NCI-H128 (cell line): ENCODE measurements around the gene CLMP.
"Not testable (repeated sequence)": the region's sequence is repeated elsewhere in the genome, so short reads cannot be mapped to it uniquely, and the experiment has no call there.

Experiments
- DNase-seq: peaks from one replicate; lab custom pipeline; 2025; ENCODE audit not compliant: unreplicated experiment; lab: John Stamatoyannopoulos, UW

Gene CLMP

DNA sequence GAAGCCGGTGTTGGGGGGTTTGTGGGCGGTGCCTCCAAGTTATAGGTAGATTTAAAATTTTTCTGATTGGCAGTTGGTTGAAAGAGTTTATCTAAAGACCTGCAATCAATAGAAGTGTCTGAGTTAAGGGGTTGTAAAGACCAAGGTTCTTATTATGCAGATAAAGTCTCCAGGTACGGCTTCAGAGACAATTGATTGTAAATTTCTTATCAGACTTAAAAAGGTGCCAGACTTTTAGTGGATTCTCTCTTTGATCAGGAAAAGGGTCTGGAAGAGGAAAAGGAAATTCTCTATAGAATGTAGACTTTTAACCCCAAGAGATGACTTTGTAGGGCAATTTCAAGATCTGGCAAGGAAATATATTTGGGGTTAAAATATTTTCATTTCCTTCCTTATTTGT lies 25.2 kb downstream of the CLMP start:
- DNase-seq = no peak

DNA sequence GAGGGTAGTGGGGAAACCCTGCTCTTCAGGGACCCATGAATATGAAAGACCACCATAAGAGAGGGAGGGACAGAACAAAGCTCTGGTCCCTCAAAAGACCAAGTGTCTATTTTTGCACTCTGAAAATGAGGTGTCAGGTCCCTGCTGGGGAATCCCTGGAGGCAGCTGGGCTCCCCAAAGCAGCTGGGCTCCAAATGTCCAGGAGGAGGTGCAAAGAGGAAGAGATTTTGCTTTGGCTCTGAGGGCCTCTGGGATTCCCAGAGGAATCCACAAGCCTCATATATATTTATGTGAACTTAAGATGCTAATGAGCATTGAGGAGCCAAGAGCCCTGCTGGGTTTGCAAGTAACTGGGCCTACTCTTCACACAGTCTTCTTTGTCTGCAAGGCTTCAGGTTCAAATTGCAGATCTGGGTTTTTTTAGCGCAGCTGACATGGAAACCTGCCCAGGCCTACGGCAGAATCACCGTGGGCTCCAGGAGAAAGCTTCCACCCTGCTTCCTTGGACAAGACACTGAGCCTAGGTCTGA lies 26.0 kb downstream of the CLMP start:
- no peak for DNase-seq

DNA sequence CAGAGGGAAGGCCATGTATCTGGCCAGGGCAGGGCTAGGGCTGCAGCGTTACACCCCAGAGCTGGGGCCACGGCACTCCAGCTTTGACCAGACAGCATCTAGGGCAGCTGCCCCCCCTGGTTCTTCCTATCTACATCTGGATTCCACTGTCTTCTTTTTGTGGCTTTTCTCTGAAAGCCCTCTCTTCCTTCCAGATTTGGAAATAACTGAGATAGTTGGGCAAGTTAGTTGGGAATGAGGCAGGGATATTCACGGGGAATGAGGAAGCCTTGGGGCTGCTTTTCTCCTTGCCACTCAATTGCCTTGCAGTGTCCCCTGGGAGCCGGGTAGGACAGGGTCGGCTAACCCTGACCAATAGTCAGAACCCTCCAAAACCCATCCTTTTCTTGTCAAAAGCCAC lies 26.8 kb downstream of the CLMP start:
- no peak for DNase-seq

DNA sequence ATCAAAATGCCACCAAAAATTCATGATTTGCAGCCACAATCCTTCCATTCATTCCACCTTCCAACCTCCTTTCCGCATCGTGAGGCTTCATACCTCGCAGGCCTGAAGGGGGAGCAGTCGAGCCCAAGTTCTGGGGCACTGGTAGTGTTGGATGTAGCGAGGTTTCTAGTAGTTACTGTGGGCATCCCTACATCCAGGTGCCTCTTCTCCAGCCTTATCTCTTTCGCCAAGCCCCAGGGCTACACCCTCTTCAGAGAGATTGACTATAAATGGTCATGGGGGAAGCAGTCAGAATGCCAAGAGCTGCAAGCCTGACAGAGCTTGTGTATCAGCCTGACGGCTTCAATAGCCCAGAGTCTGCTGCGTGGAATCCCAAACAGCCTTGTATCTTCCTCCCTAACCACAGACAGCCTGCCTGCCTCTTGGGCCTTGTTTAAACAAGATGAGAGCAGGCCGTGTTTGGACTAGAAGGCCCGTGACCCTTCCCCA lies 28.9 kb downstream of the CLMP start:
- DNase-seq = no peak

DNA sequence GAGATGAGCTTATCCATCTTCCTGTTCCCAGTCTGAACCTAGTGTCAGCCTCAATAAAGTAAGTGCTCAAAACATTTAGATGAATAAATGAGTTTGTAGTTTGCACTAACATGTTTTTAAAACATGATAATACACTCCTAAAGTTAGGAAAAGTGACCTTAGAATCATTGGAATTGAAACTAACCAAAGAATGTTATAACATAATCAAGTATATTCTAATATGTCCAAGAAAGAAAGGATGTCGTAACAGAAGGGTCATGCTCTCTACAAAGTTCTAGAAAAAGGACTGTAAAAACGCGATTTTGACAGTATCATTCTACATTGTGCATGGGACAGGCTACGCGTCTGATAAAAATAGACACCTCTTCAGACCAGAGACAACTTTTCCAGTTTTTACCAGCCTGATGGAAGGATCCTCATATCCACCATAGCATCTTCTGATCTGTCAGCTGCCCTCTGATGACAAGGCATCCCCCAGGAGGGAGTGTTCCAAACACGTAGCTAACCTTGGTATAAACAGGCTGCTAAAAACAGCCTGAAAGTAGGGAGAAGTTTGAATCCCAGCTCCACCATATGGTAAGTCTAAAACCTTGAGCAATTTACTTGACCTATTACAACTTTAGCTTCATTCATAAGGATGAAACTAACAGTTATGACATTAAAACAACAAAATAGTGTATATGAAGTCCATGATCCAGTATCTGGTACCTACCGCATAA lies 30.2 kb downstream of the CLMP start:
- DNase-seq = no peak

DNA sequence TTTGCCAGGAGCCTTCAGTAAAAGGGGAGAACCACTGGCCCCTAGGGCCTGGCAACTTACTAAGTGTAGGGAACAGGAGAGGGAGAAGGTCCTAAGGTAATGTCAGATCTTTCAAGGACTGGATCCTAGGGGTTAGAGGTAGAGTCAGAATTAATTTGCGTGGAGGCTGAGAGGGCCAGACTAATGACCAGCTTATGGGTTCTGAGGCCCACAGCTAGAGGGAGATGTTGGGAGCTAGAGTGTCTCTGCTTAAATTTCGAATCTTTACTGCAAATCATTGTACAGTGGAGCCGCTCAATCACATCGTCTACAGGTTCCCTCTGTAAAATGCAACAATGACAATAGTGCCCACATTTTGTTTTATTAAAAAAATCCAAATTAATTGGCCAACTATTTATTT lies 31.4 kb downstream of the CLMP start:
- DNase-seq = no peak

DNA sequence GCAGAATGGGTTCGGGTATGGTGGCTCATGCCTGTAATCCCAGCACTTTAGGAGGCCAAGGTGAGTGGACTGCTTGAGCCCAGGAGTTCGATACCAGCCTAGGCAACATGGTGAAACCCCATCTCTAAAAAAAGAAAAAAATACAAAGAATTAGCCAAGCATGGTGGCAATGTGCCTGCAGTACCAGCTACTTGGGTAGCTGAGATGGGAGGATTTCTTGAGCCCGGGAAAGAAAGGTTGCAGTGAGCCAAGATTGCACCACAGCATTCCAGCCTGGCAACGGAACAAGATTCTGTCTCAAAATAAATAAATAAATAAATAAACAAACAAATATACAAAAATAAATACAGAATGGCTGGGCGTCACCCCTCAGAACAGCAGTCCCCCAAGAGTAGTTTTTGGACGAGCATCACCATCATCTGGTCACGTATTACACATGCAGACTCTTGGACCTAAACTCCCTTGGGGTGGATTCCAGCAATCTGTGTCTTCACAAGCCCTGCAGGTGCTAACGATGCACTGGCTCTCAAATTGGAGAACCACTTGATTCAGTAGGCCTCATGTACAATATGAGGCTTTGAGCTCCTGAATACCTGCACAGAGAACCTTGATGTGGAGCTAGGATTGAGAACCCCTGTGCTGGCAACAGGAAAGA lies 33.5 kb downstream of the CLMP start:
- no peak for DNase-seq

DNA sequence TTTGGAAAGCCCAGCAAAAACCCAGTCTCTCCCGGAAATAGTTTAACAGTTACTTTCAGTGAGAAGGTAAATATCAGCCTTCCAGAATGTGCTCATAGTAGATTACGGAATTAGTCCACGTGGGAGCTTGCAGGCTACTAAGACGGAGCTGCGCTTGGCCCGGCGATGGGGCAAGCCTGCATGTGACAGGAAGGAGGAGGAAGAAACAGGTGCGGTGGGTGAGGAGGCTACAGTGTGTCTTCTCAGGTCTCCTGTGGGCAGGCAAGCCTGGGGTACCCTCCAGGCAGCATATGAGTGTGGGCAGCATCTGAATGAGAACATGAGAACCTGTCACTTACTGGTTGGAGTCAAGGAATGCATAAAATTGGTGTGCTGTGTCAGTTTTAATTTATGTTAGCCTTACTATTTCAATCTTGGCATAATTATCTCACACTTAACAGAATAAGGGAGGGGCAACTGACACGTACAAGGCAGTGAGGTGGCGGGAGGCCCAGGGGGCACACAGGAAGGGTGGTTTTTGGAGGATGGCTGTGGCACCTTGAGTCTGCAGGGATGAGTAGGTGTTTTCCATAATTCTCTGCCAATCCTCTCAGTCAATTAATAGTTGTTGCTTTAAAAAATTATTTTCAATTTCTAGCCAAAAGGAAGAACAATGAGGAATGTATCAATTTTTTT lies 35.7 kb downstream of the CLMP start:
- DNase-seq = no peak

DNA sequence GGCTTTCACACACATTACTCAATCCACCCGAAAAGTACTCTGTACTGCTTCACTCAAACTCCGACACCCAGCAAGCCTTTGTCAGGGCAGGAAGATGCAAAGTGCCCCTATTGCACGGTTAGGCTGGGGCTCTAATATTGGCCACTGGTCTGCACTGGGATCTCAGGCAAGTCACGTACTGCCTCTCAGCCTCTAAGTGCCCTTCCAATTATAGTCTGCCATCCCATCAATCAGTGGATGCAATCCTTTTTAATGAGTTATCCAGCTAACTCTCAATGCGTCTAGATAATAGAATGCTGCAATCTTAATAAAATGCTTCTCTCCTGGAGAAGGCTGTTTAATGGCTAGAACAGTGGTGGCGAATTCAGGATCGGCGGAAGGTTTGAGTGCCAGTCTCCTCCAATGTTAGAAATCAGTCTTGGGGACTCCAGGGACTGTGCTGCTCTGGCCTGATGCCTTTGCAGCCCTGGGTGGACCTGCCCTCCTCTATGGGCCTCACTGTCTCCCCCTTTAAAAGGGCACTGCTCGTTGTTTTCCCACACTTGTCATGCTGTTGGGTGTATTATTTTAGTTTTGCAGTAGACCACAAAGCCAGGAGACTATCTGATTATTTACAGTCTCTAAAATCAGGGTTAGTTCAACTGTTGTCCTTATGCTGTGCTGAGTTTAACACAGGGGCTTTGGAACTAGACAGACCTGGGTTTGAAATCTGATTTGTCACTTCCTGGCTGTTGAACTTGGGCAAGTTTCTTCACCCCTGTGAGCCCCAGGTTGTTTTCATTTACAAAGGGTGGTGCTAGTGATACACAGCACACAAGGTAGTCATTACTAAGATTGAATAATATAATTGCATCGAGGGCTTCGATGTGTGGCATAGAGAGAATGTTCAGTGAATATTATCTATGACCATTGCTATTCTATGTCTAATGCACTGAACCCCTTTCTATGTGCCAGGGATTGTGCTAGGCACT lies 36.7 kb downstream of the CLMP start:
- DNase-seq = no peak

DNA sequence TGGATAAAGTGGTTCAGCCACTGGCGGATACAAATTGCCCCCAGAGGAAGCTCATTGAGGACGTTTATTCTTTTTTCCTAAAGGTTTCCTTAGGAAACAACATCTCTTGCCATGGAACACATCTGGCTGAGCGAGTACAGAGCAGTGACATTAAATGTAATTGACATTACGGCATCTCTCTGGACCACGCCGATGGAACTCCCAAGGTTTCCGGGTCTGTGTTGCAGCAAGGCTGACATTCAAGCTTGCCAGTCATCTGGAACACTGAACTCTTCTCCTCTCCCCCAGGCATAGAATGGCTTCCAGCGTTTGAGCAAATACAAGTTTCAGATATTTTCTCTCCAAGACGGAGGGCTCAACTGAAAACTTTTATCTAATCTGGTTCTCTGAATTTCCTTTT lies 42.1 kb downstream of the CLMP start:
- no peak for DNase-seq

DNA sequence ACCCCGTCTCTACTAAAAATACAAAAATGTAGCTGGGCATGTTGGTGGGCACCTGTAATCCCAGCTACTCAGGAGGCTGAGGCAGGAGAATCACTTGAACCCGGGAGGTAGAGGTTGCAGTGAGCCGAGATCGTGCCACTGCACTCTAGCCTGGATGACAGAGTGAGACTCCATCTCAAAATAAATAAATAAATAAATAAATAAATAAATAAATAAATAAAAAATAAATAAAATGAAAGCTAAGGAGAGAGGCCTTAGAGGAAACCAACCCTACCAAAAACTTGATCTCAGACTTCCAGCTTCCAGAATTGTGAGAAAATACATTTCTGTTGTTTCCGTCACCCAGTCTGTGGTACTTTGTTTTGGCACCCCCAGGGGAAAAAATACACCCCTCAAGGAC lies 42.7 kb downstream of the CLMP start:
- not testable (repeated sequence) for DNase-seq

DNA sequence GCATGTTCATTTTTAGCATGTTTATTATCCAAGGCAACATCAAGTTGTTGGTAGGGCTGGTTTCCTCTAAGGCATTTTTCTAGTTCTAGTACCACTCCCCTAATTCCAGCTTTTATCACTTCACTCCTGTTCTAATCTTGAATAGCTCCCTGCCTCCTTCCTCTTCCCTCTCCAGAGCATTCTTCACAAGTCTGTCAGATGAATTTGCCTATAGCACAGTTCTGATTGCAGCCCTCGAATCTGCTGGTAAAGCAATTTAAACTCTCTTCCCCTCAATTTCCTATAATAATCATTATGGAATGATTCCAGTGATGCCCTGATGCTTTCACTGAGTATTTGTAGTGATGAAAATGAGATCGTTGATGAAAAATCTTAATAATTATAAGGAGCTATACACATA lies 43.3 kb downstream of the CLMP start:
- DNase-seq = no peak

DNA sequence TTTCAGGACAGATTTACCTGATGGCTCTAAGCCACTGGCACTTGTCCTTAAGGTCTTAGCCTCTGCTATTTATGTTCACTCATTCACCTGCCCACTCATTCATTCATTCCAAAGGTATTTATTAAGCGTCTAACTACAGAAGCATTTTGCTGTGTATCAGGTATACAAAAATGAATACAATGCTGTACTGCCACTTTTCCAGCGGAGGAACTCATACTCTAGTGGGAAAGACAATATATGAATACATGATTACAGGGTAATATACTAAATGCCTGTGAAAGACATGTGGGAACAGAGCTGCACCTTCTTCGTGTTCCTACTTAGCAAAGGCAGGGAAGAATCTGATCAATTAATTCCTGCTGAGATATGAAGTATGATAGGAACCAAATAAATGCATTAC lies 43.7 kb downstream of the CLMP start:
- no peak for DNase-seq

DNA sequence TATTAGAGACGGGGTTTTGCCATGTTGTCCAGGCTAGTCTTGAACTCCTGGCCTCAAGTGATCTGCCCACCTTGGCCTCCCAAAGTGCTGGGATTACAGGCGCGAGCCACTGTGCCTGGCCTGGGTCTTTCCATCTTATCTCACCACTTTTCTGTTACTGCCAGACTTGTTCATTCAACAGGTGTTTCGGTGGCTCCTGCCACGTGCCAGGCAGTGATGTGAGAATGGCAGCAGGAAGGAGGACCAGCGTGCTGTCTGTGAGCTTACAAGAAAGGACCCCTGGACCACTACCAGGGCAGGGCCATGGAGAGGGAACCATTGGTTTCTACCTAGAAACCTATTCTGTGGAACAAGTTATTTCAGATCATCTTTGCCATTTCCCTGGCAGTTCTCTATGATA lies 44.2 kb downstream of the CLMP start:
- no peak for DNase-seq

DNA sequence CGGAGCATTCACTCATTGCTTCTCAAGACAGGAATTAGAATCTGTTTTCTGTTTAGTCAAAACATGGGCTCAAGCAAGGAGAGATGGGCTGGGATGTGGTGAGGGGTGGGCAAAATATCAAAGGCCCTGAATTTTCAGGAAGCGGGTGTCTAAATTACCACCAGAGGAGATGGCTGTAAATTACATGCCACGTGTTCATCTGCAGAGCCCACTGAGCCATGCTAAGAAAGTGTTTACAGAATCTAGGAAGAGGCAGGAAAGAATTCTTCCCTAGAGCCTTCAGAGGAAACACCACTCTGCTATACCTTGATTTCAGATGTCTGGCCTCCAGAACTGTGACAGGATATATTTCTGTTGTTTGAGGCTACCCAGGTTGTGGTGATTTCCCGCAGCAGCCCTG lies 46.1 kb downstream of the CLMP start:
- DNase-seq = no peak

DNA sequence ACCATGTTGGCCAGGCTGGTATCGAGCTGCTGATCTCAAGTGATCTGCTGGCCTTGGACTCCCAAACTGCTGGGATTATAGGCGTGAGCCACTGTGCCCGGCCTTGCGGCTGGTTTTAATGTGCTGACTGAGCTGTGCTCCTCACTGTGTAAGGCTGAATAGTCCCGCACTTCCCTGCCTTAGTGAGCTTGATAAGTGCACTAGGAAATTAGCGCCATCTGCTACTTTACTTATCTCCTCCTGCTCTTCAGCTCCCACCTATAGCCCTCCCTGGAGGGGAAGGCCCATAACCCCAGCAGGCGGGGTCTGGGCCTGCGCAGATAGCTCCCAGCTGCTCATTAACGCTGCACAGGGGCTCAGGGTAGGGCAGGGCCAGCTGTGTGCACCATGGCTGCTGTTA lies 49.4 kb downstream of the CLMP start:
- DNase-seq = no peak

DNA sequence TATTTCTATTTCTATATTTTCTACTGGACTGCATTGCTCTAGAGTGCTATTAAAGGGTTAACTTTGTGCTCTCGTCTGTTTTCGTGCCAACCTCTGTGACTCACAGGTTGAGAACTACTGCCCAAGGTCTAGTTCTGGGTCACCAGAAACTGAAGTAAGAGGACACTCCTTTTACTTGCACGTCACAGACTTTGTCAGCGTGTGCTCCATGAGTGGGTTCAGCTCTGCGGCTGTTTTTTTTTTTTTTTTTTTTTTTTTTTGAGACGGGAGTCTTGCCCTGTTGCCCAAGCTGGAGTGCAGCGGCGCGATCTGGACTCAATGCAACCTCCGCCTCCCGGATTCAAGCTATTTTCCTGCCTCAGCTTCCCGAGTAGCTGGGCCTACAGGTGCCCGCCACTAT lies 49.8 kb downstream of the CLMP start:
- DNase-seq = no peak

DNA sequence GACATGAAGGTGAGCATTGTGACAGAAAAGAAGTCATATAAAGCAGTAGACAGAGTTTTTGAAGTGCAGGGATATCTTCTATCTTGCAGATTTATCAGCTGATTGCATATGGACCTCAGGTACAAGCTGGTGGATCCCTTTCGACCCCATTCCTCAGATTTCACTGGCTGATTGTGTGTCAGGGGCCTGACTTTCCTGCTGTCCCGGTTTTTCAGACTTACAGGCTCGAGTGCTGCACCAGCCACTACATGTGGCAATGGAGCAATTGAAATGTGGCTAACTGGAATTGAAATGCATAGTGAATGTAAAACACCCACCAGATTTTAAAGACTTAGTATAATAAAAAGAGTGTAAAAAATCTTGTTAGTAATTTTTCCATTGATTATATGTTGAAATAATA lies 50.3 kb downstream of the CLMP start:
- no peak for DNase-seq

DNA sequence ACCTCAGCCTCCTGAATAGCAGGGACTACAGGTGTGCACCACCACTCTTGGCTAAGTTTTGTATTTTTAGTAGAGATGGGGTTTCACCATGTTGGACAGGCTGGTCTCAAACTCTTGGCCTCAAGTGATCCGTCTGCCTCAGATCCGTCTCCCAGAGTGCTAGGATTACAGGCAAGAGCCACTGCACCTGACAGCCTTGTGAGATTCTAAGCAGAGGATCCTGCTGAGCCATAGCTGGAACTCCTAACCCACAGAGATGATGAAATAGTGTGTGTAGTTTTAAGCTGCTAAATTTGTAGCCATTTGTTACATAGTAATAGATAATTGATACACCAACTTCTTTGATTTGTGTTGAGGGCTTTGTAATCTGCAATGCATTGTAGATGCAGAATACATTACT lies 51.1 kb downstream of the CLMP start:
- DNase-seq = no peak

DNA sequence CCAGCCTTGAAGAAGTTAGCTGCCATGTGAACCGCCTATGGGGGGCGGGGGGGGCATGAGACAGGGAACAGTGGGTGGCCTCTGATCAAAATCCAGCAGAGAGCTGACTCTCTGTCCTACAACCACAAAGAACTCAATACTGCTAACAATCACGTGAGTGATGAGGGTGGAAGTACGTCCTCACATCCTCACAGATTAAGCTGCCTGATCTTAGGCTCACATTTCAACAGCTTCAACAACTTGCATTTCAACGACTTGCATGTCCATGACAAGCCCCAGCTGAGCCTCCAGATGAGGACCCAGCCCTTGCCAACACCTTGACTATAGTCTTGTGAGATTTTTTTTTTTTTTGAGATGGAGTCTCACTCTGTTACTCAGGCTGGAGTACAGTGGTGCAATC lies 51.6 kb downstream of the CLMP start:
- no peak for DNase-seq

DNA sequence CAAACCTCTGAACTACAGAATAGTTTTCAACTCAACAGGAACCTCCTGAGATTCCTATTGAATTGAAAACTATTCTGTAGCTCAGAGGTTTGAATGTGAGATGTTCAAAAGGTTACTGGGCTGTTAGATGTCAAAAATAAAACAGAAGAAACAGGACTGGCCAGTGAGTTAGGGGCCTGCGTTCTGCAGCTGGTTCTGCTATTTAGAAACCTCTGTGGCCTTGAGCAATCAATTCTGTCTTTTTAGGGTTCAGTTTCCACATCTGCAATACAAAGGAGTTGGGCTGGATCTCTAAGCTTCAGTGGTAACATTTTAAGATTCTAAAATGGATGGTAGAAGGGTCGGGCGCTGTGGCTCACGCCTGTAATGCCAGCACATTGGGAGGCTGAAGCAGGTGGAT lies 55.8 kb downstream of the CLMP start:
- no peak for DNase-seq
